ENCODE data around the gene SEMA5A.

Gene SEMA5A

DNA sequence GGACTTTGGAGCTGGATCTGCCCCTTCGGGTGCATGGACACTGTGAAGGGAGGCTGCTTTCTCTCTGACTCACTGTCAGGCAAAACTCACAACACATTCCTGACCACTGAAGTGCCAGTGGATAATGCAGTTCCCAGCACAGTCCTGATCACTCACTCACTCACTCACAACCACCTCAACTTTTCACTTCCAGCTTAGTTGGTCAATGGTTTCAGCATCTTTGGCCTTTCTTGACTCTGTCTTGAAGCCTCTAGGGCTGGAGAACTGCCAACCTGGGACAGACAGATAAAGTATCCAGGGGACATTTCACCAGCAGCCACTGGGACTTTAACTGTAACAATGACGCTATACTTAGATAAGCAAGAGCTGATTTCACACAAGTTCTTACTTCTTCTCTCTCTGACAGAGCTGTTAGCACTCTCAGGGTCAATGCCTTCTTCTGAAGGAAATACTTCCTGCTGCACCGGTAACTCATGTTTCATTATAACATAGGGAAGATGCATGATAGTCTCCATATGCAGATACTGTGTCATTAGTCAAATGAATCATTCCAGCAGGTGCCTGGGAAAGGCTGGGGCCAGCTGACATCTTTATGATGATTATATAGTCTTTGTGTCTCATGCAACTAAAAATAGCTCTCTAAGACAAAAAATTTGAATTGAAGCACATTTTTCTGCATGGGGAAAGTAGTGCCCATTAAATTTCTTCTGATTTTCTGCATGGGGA is 499.0 kb downstream of the SEMA5A start:
- DNase-seq, result no peak

DNA sequence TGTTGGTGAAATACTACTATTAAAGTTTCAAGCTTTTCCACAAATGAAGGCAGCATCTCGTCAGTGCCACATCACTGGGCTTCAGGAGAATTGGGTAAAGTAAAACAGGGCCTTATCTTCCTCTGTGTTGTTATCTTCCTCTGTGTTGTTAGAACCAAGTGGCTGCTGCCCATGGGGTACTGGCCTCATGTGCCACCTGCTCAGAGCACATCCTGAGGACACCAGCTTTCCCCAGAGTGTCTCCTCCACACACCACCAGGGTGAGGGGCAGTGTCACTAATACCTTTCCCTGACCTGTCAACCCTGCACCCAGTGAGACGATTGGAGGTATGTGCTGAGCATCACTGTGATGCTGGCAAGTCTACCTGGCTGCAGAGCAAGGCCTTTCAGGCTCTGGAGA is 499.9 kb downstream of the SEMA5A start:
- DNase-seq, result no peak

DNA sequence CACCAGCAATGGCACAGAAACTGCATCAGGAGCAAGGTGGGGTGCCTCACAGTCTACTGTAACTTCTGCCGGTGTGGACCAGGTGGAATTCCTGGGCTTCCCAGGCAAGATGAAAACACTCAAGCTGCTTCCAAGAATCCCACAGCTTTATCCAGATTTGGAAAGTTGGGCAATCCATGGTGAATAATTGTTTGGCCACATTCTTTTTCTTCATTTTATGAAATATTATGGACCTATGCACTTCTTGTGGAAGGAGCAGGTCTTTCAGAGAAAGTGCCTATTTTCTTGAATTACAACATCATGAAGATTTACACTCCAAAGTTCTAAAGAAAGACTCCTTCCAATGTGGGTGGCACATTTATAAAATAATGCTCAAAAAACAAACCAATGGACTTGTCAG is 503.6 kb downstream of the SEMA5A start:
- DNase-seq, result no peak

DNA sequence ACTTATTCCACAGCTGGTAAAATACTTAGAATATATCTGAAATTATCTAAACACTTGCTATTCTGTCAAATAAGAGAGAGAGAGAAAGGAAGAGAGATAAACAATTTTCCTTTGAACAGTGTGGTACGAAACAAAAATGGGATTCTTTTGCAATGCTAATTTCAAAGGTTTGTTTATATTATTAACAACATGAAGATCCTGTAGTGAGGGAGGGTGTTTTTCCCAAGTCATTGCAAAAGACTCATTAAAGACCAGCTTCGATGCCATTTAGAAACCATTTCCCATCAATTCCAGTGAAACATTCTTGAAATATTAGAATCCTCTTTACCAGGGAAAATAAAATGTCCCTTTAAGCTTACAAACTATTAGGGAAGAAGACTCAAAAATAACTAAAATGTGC is 505.4 kb downstream of the SEMA5A start:
- no peak for DNase-seq

DNA sequence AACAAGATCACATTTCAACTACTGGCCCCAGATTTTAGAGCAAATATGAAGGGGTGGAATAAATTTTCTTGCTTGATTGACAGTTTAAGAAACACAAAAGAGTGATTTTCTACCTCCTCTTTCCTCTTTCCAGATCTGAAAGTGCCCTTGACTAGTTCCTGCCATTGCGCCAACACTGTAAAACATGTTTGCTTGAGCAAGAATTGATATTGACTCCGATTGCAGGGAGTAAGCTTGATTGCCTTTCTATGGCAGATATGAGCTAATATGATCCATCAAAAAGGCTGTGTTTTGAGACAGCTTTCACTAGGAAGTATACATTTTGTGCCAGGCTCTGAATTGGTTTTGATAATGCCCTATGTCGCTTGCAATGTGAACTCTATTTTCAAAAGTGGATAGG is 508.8 kb downstream of the SEMA5A start:
- no peak for DNase-seq

DNA sequence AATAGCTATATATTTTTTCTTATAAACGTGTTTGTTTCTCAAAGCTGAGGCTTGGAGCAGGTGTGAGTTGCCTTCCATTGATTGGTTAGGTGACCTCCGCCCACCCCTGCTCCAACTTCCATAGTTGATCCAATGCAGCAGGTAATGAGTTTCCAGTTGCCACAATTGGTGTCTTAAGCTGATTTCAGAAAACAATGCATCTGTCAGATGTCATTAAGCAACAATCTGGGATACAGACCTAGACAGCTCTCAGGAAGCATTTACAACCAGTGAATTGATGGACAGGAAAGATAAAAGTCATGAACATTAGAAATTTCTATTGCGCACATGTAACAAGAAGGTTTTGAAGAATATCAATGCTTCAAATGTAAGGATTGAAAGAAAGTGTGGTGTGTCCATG is 510.5 kb downstream of the SEMA5A start:
- DNase-seq, result no peak

DNA sequence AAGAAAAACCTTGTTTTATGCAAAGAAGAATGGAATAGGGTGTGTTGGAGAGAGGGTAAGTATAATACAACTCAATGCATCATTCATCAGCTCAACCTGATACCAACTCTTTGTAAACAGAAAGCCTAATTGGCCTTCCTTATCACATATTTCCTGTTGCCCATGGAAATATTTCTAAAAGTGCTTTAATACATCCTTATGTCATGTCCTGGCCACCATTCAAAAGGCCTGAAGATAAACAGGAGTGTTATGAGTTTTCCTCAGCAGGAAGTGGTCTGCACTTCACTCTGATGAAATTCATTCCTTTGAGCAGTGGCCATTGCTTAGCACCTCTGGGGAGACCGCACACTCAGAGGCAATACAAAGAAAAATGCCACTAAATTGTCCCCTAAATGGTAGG is 511.2 kb downstream of the SEMA5A start:
- no peak for DNase-seq

DNA sequence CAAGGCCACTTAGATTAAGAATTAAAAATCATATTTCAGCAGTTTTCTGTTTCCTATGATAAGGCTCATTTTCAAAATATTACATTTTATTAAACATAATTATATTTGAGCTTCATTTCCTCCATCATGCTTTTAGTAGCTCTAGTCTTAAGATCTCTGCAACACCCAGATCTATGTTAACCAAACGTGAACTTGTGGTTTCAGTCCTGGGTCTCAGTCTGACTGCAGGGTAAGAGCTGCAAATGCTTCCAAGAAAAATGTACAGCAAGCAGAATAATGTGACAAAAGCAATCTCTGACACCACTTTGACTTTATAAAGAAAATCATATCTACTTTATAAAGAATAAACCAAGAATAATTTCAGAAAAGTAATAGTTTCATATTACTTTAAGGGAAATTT is 512.4 kb downstream of the SEMA5A start:
- DNase-seq, result no peak

DNA sequence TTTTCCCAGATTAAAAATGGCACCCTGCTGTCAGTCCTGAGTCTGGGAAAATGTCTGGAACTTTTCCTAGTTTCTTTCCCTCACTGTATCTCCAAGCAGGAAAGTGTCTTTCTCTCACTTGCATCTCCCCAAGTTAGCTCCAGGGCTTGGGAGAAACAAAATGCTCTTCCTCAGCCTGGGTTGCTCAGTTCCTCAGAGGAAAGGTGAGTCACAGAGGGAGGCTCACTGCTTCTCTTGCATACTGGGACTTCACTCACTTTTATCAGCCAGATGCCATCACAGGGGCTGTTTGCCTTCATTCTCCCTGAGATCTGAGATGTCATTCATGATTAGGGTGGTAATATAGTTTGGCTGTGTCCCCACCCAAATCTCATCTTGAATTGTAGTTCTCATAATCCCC is 519.9 kb downstream of the SEMA5A start:
- no peak for DNase-seq

DNA sequence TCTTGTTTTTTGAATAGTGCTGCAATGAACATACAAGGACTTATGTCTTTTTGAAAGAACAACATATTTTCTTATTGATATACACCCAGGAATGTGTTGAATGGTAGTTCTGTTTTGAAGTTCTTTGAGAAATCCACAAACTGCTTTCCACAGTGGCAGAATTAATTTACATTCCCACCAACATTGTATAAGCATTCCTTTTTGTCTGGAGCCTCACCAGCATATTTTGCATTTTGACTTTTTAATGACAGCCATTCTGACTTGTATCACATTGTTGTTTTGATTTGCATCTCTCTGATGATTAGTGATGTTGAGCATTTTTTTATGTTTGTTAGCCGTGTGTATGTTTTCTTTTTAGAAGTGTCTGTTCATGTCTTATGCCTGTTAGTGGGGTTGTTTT is 524.9 kb downstream of the SEMA5A start:
- no peak for DNase-seq

DNA sequence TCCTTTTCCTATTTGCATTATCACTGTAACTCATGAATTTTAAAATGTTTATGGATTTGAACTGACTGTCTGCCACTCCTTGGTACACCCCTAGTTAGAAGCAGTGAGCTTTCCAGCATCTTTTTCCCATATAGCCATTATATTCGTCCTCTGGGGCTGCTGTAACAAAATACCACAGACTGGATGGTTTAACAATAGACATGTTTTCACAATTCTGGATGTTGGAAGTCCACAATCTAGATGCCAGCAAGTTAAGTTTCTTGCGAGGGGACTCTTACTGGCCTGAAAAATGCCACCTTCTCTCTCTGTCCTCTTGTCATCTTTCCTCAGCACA is 530.0 kb downstream of the SEMA5A start:
- DNase-seq, result no peak

DNA sequence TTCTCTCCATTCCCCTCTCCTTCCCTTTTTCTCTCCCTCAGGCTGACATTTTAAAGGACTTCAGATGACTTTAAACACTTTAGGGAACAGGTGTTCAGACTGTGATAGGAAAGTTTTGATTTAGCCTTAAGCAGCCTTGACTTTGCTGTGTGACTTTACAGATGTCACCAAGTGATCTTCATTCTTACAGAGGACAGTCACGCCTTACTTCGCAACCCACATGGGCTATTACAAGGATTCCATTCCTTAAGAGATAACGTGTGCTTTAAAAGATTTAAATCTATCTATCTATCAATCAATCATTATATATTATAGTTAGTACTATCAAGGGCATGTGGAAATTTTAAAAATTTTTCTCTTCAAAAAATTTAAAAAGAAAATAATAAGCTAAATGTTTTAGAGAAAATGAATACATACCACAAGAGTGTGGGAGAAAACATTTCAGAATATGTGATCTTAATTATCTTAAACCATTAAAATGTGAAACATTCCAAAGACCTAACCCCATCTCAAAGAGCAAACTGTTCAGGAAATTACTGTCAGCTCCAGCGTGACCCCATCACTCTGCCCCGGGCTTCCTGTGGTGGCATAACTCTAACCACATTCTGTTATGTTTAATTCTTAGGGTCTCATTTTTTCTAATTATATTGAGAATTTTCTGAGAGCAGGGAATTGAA is 530.5 kb downstream of the SEMA5A start:
- no peak for DNase-seq

DNA sequence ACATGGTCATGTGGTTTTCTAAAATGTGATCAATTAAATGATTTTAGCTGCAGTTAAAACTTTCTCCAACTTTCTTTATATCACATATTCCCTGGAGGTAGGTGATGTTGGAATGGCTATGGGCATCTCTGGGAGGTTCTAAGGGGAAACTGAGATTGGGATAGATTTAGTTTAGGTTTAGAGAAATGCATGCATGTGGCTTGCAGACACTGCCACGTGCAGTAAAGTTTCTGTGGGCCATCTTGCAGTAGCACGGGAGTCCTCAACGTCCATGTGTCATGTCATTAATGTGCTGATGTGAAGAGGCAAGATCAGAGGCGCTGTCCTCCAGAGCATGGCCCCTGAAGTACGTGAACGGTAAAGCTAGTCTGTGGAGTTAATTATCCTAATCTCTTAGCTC is 532.7 kb downstream of the SEMA5A start:
- no peak for DNase-seq

DNA sequence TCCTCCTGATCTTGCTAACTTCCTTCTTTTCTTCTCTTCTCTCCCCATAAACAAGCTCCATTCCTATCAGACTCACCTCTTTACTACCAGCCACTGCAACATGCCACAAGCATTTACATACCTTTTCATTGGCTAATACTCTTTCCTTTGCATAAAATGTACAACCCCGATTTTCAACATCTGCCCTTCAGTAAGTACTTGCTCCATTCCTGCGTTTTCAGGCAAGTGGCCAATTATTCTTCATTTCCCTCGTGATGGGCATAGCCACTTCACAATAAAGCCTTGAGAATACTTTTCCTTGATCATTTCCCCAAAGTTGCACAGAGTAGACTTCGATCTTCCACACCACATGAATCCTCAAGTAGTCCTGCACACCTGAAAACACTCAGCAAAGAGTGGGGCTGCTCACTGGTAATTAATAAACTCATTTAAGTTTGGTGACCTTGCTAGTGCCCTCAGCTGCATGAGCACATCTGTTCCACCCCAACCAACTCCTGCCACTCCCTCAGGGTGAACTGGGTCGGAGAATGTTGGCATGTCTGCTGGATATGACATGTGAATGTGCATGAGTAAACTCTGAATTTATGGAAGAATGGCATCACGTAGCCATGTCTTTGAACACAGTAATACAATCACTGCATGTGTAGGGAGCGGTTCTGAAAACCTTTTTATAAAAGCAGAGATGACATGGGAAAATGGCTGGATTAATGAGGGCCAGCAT is 535.8 kb downstream of the SEMA5A start:
- DNase-seq, result no peak

DNA sequence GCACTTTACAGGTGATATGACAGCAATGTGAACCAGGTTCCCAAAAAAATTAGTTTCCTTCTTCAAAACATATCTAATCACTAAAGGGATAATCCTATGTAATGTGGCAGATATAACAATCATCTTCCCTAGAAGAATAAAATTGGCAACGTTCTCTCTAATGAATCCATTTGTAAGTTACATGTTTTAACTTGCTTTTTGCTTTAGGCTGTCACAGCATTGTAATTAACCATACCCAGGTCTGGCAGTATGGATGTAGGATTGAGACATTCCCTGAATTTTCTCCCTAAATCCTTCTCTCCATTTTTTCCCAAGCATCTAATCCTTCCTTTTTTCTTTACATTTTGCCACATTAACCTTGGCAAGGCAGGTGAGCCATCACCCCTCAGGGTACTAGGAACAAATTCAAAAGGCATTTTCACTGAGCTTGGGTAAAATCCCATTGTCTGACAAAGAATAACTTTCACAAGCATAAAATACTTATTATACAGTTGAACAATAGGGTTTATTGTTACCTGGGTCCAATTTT is 548.3 kb downstream of the SEMA5A start:
- no peak for DNase-seq

DNA sequence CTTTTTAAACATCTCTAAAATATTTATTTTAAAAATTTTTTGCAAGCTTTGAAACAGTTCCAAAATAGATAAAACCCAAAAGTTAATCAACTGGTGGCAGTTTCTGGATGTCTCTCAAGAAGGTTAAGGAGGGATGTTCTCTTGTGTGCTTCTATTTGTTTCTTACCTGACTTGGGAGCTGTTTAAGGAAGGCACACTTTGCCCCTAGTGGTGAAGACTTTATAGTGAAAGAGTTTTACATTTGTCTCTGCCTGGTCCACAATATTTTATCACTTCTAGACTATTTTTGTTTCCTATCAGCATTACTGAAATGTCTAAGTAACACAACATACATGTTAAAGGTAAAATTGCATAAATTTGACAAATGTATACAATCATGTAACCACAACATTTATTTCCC is 552.8 kb downstream of the SEMA5A start:
- DNase-seq, result no peak

Measured in NCI-H446 (cell line).